Panc1 (cell line): ENCODE measurements around the gene HID1. TPM values are rescaled to one million over a fixed set of nuclear protein-coding genes. Genes with fewer than 3 reads are reported as not detected.

Experiments
- ATAC-seq: fragments of 200-7000 bp; cut with Tn5 transposase; 2 replicates; pipeline ENCODE4 v1.9.1; 2020; ENCODE audit warnings: mild to moderate bottlenecking, moderate library complexity
- BruUV-seq: library from RNA; stranded (reverse); fragments of 400-500 nt; replicated peaks from 2 replicates; lab custom pipeline; 2021; lab: Mats Ljungman, UMichigan
- CTCF ChIA-PET: fragments of 300-600 bp; sonication (Branson Sonifier 250); formaldehyde crosslinking; loops from one replicate; lab custom pipeline; 2022; ENCODE audit warnings: antibody characterized with exemption; lab: Charles Lee
- POLR2A ChIA-PET: fragments of 300-600 bp; sonication (Branson Sonifier 250); formaldehyde crosslinking; loops from one replicate; lab custom pipeline; 2022; ENCODE audit warnings: antibody characterized with exemption; lab: Charles Lee
- DNase-seq: peaks from one replicate; pipeline ENCODE4 v3.0.0-alpha.2; 2010; ENCODE audit warnings: low read depth, low spot score
- H3K27ac ChIP-seq: 2 replicates; pipeline ENCODE4 v1.5.1; 2011; ENCODE audit warnings: mild to moderate bottlenecking, low read length, inconsistent platforms
- H3K27me3 ChIP-seq: fragments of 200-500 bp; sonication (Bioruptor generic); 2 replicates; pipeline ENCODE4 v1.6.0; 2014; ENCODE audit warnings: low read length, inconsistent platforms; ENCODE audit not compliant: control insufficient read depth, insufficient read depth
- H3K36me3 ChIP-seq: fragments of 200-500 bp; sonication (Bioruptor generic); 2 replicates; pipeline ENCODE4 v1.5.1; 2014; ENCODE audit warnings: inconsistent platforms, mild to moderate bottlenecking, low read length, moderate library complexity; ENCODE audit not compliant: control insufficient read depth, insufficient read depth
- H3K4me1 ChIP-seq: 2 replicates; pipeline ENCODE4 v1.5.1; 2011; ENCODE audit warnings: inconsistent platforms, mild to moderate bottlenecking, low read length, moderate library complexity; ENCODE audit not compliant: control insufficient read depth, insufficient read depth
- H3K4me3 ChIP-seq, 2 experiments: 2 replicates each; pipeline ENCODE4 v1.5.1; 2011 to 2012; ENCODE audit warnings: low read depth in 2 of 2, low read length in 2 of 2, mild to moderate bottlenecking in 2 of 2, inconsistent platforms in 1 of 2, moderate library complexity in 1 of 2
- H3K9me3 ChIP-seq: fragments of 200-500 bp; sonication (Bioruptor generic); 2 replicates; pipeline ENCODE4 v1.5.1; 2014; ENCODE audit warnings: low read depth, mild to moderate bottlenecking, inconsistent platforms, low read length, moderate library complexity; ENCODE audit not compliant: control insufficient read depth, insufficient read depth
- CTCF ChIP-seq: fragments of 450-650 bp; IDR thresholded peaks from 2 replicates; pipeline ENCODE4 v1.5.1; 2017; ENCODE audit warnings: mild to moderate bottlenecking
- POLR2AphosphoS5 ChIP-seq: IDR thresholded peaks from 2 replicates; pipeline ENCODE4 v1.6.1; 2012; ENCODE audit warnings: mild to moderate bottlenecking, low read depth, low read length, moderate library complexity
- SIN3A ChIP-seq: IDR thresholded peaks from 2 replicates; pipeline ENCODE4 v1.6.1; 2012; ENCODE audit warnings: low read depth, mild to moderate bottlenecking, low read length, moderate library complexity, borderline replicate concordance; ENCODE audit not compliant: insufficient read depth
- TCF7L2 ChIP-seq: IDR thresholded peaks from 2 replicates; pipeline ENCODE4 v1.6.1; 2011; ENCODE audit warnings: mild to moderate bottlenecking, low read depth, low read length, inconsistent platforms
- in situ Hi-C: cut with HindIII; loops from 2 replicates; pipeline ENCODE4 v1.10.0; 2016; ENCODE audit warnings: low sequenced_read_pairs, low pct_unique_long_range_greater_than_20kb
- intact Hi-C: fragments of 100-400 bp; cut with micrococcal nuclease; formaldehyde crosslinking; loops from one replicate; pipeline ENCODE4 v1.10.0; 2022; ENCODE audit not compliant: unreplicated experiment
- total RNA-seq: library from RNA; stranded (reverse); gene quantifications from one replicate; pipeline ENCODE4 v1.2.1, GENCODE V29; 2021; ENCODE audit not compliant: unreplicated experiment
- TF ChIP-seq, protein P1 (sequence below), 2 experiments: IDR thresholded peaks; 2 replicates each; pipeline ENCODE4 v1.6.1; 2011 to 2012; ENCODE audit warnings: low read depth in 2 of 2, control low read depth in 1 of 2, low read length in 1 of 2, mild to moderate bottlenecking in 1 of 2, moderate library complexity in 1 of 2; ENCODE audit not compliant: insufficient read depth in 1 of 2

HID1 gene
- total RNA-seq, 1 experiment from 2014 or later = 10.9 TPM

DNA sequence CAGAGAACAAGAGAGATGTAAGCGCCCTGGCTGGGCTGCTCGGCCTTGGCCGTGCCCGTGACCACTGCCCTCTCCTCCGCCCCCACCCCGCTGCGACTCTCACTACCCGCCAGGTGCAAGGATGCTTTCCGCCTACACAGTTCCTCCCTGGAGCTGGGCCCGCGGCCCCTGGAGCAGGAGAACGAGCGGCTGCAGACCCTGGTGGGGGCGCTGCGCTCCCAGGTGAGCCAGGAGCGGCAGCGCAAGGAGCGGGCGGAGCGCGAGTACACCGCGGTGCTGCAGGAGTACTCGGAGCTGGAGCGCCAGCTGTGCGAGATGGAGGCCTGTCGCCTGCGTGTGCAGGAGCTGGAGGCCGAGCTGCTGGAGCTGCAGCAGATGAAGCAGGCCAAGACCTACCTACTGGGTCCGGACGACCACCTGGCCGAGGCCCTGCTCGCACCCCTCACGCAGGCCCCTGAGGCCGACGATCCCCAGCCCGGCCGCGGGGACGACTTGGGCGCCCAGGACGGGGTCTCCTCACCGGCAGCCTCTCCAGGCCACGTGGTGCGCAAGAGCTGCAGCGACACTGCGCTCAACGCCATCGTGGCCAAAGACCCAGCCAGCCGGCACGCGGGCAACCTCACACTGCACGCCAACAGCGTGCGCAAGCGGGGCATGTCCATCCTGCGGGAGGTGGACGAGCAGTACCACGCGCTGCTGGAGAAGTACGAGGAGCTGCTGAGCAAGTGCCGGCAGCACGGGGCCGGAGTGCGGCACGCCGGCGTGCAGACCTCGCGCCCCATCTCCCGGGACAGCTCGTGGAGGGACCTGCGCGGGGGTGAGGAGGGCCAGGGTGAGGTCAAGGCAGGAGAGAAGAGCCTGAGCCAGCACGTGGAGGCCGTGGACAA, 30.8 kb upstream of the HID1 start:
- Histone ChIP-seq H3K4me3 (no peak overlapping the region), H3K9me3 (no peaks in the 10 kb centered on the region), H3K4me1 (no peaks in the 10 kb centered on the region), H3K36me3 (no peaks in the 10 kb centered on the region), H3K27ac (no peak overlapping the region), H3K27me3 (no peaks in the 10 kb centered on the region)
- ATAC-seq (no peak), DNase-seq (no peak)
- ChIA-PET POLR2A (no interaction called here), CTCF (no interaction called here)
- no TSS peak for BruUV-seq
- in situ Hi-C loops = no loop called here
- intact Hi-C loops = no loop called here
- TF ChIP-seq, protein P1, sequence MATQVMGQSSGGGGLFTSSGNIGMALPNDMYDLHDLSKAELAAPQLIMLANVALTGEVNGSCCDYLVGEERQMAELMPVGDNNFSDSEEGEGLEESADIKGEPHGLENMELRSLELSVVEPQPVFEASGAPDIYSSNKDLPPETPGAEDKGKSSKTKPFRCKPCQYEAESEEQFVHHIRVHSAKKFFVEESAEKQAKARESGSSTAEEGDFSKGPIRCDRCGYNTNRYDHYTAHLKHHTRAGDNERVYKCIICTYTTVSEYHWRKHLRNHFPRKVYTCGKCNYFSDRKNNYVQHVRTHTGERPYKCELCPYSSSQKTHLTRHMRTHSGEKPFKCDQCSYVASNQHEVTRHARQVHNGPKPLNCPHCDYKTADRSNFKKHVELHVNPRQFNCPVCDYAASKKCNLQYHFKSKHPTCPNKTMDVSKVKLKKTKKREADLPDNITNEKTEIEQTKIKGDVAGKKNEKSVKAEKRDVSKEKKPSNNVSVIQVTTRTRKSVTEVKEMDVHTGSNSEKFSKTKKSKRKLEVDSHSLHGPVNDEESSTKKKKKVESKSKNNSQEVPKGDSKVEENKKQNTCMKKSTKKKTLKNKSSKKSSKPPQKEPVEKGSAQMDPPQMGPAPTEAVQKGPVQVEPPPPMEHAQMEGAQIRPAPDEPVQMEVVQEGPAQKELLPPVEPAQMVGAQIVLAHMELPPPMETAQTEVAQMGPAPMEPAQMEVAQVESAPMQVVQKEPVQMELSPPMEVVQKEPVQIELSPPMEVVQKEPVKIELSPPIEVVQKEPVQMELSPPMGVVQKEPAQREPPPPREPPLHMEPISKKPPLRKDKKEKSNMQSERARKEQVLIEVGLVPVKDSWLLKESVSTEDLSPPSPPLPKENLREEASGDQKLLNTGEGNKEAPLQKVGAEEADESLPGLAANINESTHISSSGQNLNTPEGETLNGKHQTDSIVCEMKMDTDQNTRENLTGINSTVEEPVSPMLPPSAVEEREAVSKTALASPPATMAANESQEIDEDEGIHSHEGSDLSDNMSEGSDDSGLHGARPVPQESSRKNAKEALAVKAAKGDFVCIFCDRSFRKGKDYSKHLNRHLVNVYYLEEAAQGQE (IDR thresholded peaks at IDR 0.05; ENCODE audit: insufficient read depth in 1 of 2, low read depth in 2 of 2, low read length in 1 of 2) = no peak
- TF ChIP-seq CTCF (no peak), POLR2AphosphoS5 (no peak), TCF7L2 (no peak), SIN3A (no peak)

DNA sequence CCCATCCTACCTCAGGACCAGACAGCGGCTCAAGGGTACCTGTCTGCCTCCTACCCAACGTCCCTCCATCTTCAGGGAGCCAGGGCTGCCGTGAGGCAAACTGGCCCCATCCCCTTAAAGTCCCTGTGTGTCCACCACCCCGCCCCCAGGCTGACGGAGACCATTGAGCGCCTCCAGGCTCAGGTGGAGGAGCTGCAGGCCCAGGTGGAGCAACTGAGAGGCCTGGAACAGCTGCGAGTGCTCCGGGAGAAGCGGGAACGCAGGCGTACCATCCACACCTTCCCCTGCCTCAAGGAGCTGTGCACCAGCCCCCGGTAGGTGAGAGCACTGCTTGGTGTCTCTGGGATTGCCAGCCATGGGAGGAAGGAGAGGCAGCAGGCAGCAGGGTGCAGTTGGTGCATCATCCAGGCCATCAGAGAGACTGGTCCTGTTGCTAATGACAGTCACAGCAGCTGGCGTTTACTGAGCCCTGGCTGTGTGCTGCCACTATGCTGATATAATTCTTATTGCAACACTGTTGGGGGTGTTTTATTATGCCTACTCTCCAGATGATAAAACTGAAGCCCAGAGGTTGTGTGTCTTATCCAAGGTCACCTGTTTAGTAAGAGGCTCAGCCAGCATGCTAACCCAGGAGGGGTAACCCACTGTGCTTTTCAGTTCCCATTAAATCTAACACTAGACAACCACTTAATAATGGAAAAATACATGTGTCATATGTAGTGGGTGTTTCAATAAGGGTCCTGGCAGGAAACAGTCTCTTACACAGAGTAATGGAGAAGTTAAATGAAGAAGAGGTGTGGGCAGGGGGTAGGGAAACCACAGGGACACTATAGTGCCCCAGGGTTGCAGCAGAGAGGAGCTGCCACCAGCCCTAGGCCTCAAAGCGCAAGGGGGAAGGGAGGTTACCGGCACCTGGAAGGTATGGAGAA, 29.6 kb upstream of the HID1 start:
- Histone ChIP-seq H3K4me1 (no peaks in the 10 kb centered on the region), H3K36me3 (no peaks in the 10 kb centered on the region), H3K9me3 (no peaks in the 10 kb centered on the region), H3K27ac (no peak overlapping the region), H3K27me3 (no peaks in the 10 kb centered on the region), H3K4me3 (no peak overlapping the region)
- TF ChIP-seq, protein P1 (IDR thresholded peaks at IDR 0.05; ENCODE audit: insufficient read depth in 1 of 2, low read depth in 2 of 2, low read length in 1 of 2) = no peak
- no peak for TF ChIP-seq TCF7L2
- no peak for TF ChIP-seq SIN3A
- no peak for TF ChIP-seq POLR2AphosphoS5
- TF ChIP-seq CTCF = no peak
- DNase-seq (no peak), ATAC-seq (no peak)
- in situ Hi-C loops = no loop called here
- BruUV-seq = no TSS peak
- ChIA-PET POLR2A (no interaction called here), CTCF (no interaction called here)
- intact Hi-C loops = no loop called here
